Measurements from ENCODE around the gene ELP6.

ELP6 gene

GRCh38 chr3:47525617-47526016, 12.1 kb upstream of the ELP6 start:
- no peaks in the 10 kb centered on the region for H3K27me3 ChIP-seq (ENCODE audit: insufficient read depth, low read length)
- peaks cover 3% of the 10 kb centered on the region in 2 experiments for H3K4me1 ChIP-seq (ENCODE audit: control insufficient read depth in 1 of 2, insufficient read depth in 2 of 2, low read length in 2 of 2)

DNA sequence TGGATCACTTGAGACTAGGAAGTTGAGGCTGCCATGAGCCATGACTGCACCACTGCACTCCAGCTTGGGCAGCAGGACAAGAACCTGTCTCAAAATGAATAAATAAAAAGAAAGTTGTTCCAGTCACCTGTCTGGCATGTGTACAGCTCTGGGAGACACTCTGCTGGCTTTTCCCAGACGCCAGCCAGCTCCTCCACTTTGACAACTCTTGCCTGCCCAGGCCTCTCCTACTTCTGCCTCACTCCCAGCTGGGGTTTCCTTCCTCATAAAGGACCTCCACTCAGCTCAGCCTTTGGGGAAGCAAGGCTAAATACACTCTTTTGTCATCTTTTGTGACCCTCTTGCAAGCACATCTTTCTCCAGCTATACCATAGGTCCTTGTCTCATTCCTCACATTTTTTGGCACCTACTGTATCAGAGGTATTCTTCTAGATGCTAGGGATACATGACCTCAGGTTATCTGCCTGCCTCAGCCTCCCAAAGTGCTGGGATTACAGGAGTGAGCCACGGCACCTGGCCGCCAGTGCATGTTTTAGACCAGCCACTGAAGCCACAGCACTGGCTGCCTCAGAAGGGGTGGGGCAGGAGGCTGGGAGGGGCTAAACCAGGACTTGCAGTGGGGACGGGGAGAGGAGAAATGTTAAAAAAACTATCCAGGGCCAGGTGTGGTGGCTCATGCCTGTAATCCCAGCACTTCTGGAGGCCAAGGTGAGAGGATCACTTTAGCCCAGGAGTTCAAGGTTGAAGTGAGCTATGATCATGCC, 10.0 kb upstream of the ELP6 start:
- no peak overlapping the region for H3K18ac ChIP-seq (ENCODE audit: low read length)
- DNase-seq = peak; percentile 55 to 63
- no peaks in the 10 kb centered on the region for H3K9me3 ChIP-seq (ENCODE audit: insufficient read depth, low read depth, low read length)
- H3K14ac ChIP-seq (ENCODE audit: low read length) = no peak overlapping the region
- no peaks in the 10 kb centered on the region for H3K27me3 ChIP-seq (ENCODE audit: insufficient read depth, low read length)
- no peak overlapping the region for H4K8ac ChIP-seq (ENCODE audit: low read depth, low read length)
- no peak overlapping the region for H2AK5ac ChIP-seq (ENCODE audit: low read length)
- H3K27ac ChIP-seq (ENCODE audit: low read depth, low read length) = no peak overlapping the region
- no peak overlapping the region for H4K12ac ChIP-seq (ENCODE audit: low read depth, low read length)
- H2AFZ ChIP-seq (ENCODE audit: insufficient read depth, low read length, poor library complexity) = no peak overlapping the region
- peaks cover 3% of the 10 kb centered on the region in 2 experiments for H3K4me1 ChIP-seq (ENCODE audit: control insufficient read depth in 1 of 2, insufficient read depth in 2 of 2, low read length in 2 of 2)
- no peak overlapping the region for H3K4ac ChIP-seq (ENCODE audit: low read depth, low read length)
- H2BK120ac ChIP-seq (ENCODE audit: insufficient read depth, low read length, poor library complexity) = no peak overlapping the region
- no peak overlapping the region for H4K91ac ChIP-seq (ENCODE audit: low read depth, low read length)
- H3K4me3 ChIP-seq (ENCODE audit: low read depth, low read length) = no peak overlapping the region
- H2BK5ac ChIP-seq (ENCODE audit: low read depth, low read length, poor library complexity) = no peak overlapping the region
- no peaks in the 10 kb centered on the region for H3K79me2 ChIP-seq (ENCODE audit: control insufficient read depth, insufficient read depth, low read length, poor library complexity)
- no peaks in the 10 kb centered on the region for H3K79me1 ChIP-seq (ENCODE audit: low read length)
- no peak overlapping the region for H2BK12ac ChIP-seq (ENCODE audit: low read length)
- no peak overlapping the region for H3K9ac ChIP-seq (ENCODE audit: low read length)
- no peaks in the 10 kb centered on the region for H3K36me3 ChIP-seq (ENCODE audit: control insufficient read depth in 1 of 2, insufficient read depth in 2 of 2, low read length in 2 of 2)
- WGBS (ENCODE audit: extremely low coverage, insufficient coverage, insufficient read length) = no CpG with 5 or more reads among the region's 4 CpGs
- H3K23ac ChIP-seq (ENCODE audit: low read length) = no peak overlapping the region
- H3K4me2 ChIP-seq (ENCODE audit: low read length) = no peak overlapping the region

More at GRCh38 chr3:47525617-47526016, 12.1 kb upstream of the ELP6 start:
- DNase-seq = no peak
- Histone ChIP-seq H2AK5ac (ENCODE audit: low read length) (no peak overlapping the region), H3K9me3 (ENCODE audit: insufficient read depth, low read depth, low read length) (no peaks in the 10 kb centered on the region), H3K79me2 (ENCODE audit: control insufficient read depth, insufficient read depth, low read length, poor library complexity) (no peaks in the 10 kb centered on the region), H3K18ac (ENCODE audit: low read length) (no peak overlapping the region), H4K8ac (ENCODE audit: low read depth, low read length) (no peak overlapping the region), H3K4me3 (ENCODE audit: low read depth, low read length) (no peak overlapping the region), H3K14ac (ENCODE audit: low read length) (no peak overlapping the region), H2AFZ (ENCODE audit: insufficient read depth, low read length, poor library complexity) (no peak overlapping the region), H3K4ac (ENCODE audit: low read depth, low read length) (no peak overlapping the region), H2BK120ac (ENCODE audit: insufficient read depth, low read length, poor library complexity) (no peak overlapping the region), H3K79me1 (ENCODE audit: low read length) (no peaks in the 10 kb centered on the region), H2BK5ac (ENCODE audit: low read depth, low read length, poor library complexity) (no peak overlapping the region), H4K91ac (ENCODE audit: low read depth, low read length) (no peak overlapping the region), H3K36me3 (ENCODE audit: control insufficient read depth in 1 of 2, insufficient read depth in 2 of 2, low read length in 2 of 2) (no peaks in the 10 kb centered on the region), H4K12ac (ENCODE audit: low read depth, low read length) (no peak overlapping the region), H3K27ac (ENCODE audit: low read depth, low read length) (no peak overlapping the region), H2BK12ac (ENCODE audit: low read length) (no peak overlapping the region), H3K23ac (ENCODE audit: low read length) (no peak overlapping the region), H3K9ac (ENCODE audit: low read length) (no peak overlapping the region), H3K4me2 (ENCODE audit: low read length) (no peak overlapping the region)
- no CpG with 5 or more reads among the region's 4 CpGs for WGBS (ENCODE audit: extremely low coverage, insufficient coverage, insufficient read length)

- no peak overlapping the region for H2BK5ac ChIP-seq (ENCODE audit: low read depth, low read length, poor library complexity)
- H4K12ac ChIP-seq (ENCODE audit: low read depth, low read length) = no peak overlapping the region
- H3K14ac ChIP-seq (ENCODE audit: low read length) = no peak overlapping the region
- no peak overlapping the region for H3K18ac ChIP-seq (ENCODE audit: low read length)
- H3K27ac ChIP-seq (ENCODE audit: low read depth, low read length) = no peak overlapping the region
- H3K79me2 ChIP-seq (ENCODE audit: control insufficient read depth, insufficient read depth, low read length, poor library complexity) = no peaks in the 10 kb centered on the region
- peak; percentile 89 to 94 for DNase-seq
- no peak overlapping the region for H3K23ac ChIP-seq (ENCODE audit: low read length)
- H3K9ac ChIP-seq (ENCODE audit: low read length) = no peak overlapping the region
- WGBS (ENCODE audit: extremely low coverage, insufficient coverage, insufficient read length) = no CpG with 5 or more reads among the region's 15 CpGs
- H3K36me3 ChIP-seq (ENCODE audit: control insufficient read depth in 1 of 2, insufficient read depth in 2 of 2, low read length in 2 of 2) = no peaks in the 10 kb centered on the region
- H4K91ac ChIP-seq (ENCODE audit: low read depth, low read length) = no peak overlapping the region
- H3K4me3 ChIP-seq (ENCODE audit: low read depth, low read length) = no peak overlapping the region
- H2BK120ac ChIP-seq (ENCODE audit: insufficient read depth, low read length, poor library complexity) = no peak overlapping the region
- H4K8ac ChIP-seq (ENCODE audit: low read depth, low read length) = no peak overlapping the region
- H3K4me1 ChIP-seq (ENCODE audit: control insufficient read depth in 1 of 2, insufficient read depth in 2 of 2, low read length in 2 of 2) = peaks cover 3% of the 10 kb centered on the region in 2 experiments
- H3K9me3 ChIP-seq (ENCODE audit: insufficient read depth, low read depth, low read length) = no peaks in the 10 kb centered on the region
- no peak overlapping the region for H2BK12ac ChIP-seq (ENCODE audit: low read length)
- no peak overlapping the region for H2AK5ac ChIP-seq (ENCODE audit: low read length)
- H3K4ac ChIP-seq (ENCODE audit: low read depth, low read length) = no peak overlapping the region
- no peak overlapping the region for H2AFZ ChIP-seq (ENCODE audit: insufficient read depth, low read length, poor library complexity)
- H3K79me1 ChIP-seq (ENCODE audit: low read length) = no peaks in the 10 kb centered on the region
- no peaks in the 10 kb centered on the region for H3K27me3 ChIP-seq (ENCODE audit: insufficient read depth, low read length)
- H3K4me2 ChIP-seq (ENCODE audit: low read length) = no peak overlapping the region
These were observed 8.8 kb upstream of the ELP6 start for GRCh38 chr3:47522082-47522987.

DNA sequence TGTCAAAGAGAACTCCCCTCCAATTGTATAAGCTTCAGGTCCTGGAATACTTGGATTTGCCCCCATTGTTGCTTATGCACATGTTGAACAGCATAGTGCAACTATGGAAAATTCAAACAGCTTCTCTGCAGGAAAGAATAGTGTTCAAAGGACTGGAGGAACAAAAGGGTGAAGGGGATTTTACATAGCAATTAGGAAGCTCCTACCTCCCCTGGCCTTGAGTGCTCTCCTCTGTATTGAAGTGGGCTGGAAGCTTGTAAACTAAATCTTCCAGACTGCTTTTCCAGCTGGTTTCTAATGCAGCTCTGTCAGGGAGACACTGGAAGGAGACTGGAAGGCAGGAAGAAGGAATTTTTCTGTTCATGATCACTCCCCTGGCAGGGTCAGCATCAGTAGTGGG, 7.2 kb upstream of the ELP6 start:
- Histone ChIP-seq H4K91ac (ENCODE audit: low read depth, low read length) (no peak overlapping the region), H4K12ac (ENCODE audit: low read depth, low read length) (no peak overlapping the region), H3K4me1 (ENCODE audit: control insufficient read depth in 1 of 2, insufficient read depth in 2 of 2, low read length in 2 of 2) (peaks cover 3% of the 10 kb centered on the region in 2 experiments), H3K79me2 (ENCODE audit: control insufficient read depth, insufficient read depth, low read length, poor library complexity) (no peaks in the 10 kb centered on the region), H3K9me3 (ENCODE audit: insufficient read depth, low read depth, low read length) (no peaks in the 10 kb centered on the region), H3K4me3 (ENCODE audit: low read depth, low read length) (no peak overlapping the region), H3K27ac (ENCODE audit: low read depth, low read length) (no peak overlapping the region), H2AFZ (ENCODE audit: insufficient read depth, low read length, poor library complexity) (no peak overlapping the region), H3K36me3 (ENCODE audit: control insufficient read depth in 1 of 2, insufficient read depth in 2 of 2, low read length in 2 of 2) (no peaks in the 10 kb centered on the region), H3K18ac (ENCODE audit: low read length) (no peak overlapping the region), H3K23ac (ENCODE audit: low read length) (no peak overlapping the region), H3K79me1 (ENCODE audit: low read length) (no peaks in the 10 kb centered on the region), H2BK120ac (ENCODE audit: insufficient read depth, low read length, poor library complexity) (no peak overlapping the region), H3K4ac (ENCODE audit: low read depth, low read length) (no peak overlapping the region), H2BK5ac (ENCODE audit: low read depth, low read length, poor library complexity) (no peak overlapping the region), H3K14ac (ENCODE audit: low read length) (no peak overlapping the region), H3K9ac (ENCODE audit: low read length) (no peak overlapping the region), H4K8ac (ENCODE audit: low read depth, low read length) (no peak overlapping the region), H2AK5ac (ENCODE audit: low read length) (no peak overlapping the region), H3K4me2 (ENCODE audit: low read length) (no peak overlapping the region), H2BK12ac (ENCODE audit: low read length) (no peak overlapping the region), H3K27me3 (ENCODE audit: insufficient read depth, low read length) (no peaks in the 10 kb centered on the region)
- no peak for DNase-seq
